HepG2 (cell line): ENCODE data around the gene G6PC3.

ENCODE experiments used
- NFIC ChIP-seq: IDR thresholded peaks from 2 replicates; pipeline ENCODE4 v1.6.1; 2012; ENCODE audit warnings: mild to moderate bottlenecking, low read length, inconsistent platforms
- THAP9 ChIP-seq: sonication (generic); formaldehyde crosslinking; IDR thresholded peaks from 2 replicates; pipeline ENCODE4; 2020; ENCODE audit warnings: missing genetic modification reagents, mild to moderate bottlenecking, borderline replicate concordance

DNA sequence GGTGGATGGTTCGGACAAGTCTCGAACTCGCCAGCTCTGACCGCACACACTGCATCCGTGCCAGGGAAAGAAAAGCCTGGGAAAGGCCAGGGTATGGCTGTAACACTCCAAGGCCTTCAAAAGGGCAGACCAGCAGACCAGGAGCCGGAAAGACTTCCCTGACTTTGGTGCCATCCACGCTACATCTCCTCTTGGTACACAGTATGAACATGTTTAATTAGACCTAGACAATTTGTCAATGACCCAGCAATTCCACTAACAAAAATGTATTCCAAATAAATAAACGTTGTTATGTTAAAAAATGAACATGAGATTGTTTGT lies 53.5 kb downstream of the G6PC3 start:
- TF ChIP-seq NFIC (no peak; the same call in 1 of the 2 replicates), THAP9 (CRISPR knock-in tag) (peak; percentile 74; the same call in 1 of the 2 replicates)
